Measurements from ENCODE around the gene GRIK4. TPM values are rescaled to one million over a fixed set of nuclear protein-coding genes. Genes with fewer than 3 reads are reported as not detected.

The GRIK4 gene
- total and polyA plus RNA-seq, 9 of the 15 experiments (the other 6 are each of a cell fraction or from before 2014, with no cell fraction given): not detected

DNA sequence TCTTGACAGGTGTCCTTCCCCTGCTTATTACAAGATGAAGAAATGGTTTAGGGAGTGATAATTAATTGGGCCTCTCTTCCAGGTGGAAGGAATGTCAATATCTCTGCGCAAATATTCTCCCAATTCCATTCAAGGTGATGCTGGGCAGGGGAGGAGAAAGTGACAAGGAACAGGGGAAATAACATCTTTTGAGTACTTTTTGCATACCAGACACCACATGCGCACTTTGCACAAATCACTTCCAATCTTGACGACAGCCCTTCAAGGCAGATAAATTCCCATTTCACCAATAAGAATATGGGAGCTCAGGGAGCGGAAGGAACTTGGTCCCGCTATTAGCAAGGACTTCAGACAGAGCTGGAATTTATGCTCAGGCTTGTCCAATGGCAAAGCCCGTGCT lies 367.2 kb downstream of the GRIK4 start (continued):
- TF ChIP-seq, protein P1, sequence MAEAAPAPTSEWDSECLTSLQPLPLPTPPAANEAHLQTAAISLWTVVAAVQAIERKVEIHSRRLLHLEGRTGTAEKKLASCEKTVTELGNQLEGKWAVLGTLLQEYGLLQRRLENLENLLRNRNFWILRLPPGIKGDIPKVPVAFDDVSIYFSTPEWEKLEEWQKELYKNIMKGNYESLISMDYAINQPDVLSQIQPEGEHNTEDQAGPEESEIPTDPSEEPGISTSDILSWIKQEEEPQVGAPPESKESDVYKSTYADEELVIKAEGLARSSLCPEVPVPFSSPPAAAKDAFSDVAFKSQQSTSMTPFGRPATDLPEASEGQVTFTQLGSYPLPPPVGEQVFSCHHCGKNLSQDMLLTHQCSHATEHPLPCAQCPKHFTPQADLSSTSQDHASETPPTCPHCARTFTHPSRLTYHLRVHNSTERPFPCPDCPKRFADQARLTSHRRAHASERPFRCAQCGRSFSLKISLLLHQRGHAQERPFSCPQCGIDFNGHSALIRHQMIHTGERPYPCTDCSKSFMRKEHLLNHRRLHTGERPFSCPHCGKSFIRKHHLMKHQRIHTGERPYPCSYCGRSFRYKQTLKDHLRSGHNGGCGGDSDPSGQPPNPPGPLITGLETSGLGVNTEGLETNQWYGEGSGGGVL (CRISPR knock-in tag; IDR thresholded peaks at IDR 0.05): no peak
- no peak for TF ChIP-seq SMAD2 (IDR thresholded peaks at IDR 0.05; ENCODE audit: low read depth, low read length)
- no peak for TF ChIP-seq ELF2 (CRISPR knock-in tag; IDR thresholded peaks at IDR 0.05)
- no peak for TF ChIP-seq MYC (IDR thresholded peaks at IDR 0.05; ENCODE audit: low read depth, low read length)
- TF ChIP-seq MYC (CRISPR knock-in tag; IDR thresholded peaks at IDR 0.05; ENCODE audit: borderline replicate concordance, low read depth): no peak

DNA sequence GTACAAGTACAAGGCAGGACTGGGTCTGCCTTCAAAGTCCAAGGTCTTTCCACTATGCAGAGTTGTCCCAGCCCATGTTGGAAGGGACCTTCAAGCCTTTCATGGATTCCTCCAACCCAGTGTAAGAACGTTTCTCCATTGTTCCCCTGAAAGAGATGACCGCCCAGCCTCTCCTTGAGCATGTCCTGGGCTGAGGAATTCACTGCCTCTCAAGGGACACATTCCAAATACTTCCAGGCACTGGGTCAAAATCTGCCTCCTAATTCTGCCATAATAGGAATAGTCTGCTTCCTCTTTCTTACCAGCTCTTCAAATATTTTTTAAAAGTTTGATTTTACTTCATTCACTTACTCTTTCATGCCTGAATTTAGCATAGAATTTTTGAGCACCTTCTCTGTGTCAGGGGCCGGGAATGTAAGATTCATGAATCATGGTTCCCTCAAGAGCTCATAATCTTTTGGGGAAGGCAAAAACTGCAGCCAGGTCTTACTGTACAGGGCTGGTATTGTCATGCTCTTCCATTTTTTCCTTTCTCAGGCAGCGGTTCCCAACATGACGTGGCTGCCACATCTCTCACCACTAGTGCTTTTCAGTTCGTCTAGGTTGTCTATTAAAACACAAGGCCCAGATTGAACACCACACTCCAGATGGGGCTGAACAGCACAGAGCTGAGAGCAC lies 369.1 kb downstream of the GRIK4 start:
- ATAC-seq (no peak), FAIRE-seq (no peak), DNase-seq (ENCODE audit: extremely low read depth in 1 of 4, low spot score in 3 of 4) (no peak)
- Histone ChIP-seq H3K4me3 (no peak overlapping the region), H3K9me1 (ENCODE audit: control insufficient read depth, insufficient read depth, low read length) (peaks cover 2% of the 10 kb centered on the region), H3K27ac (ENCODE audit: extremely low read depth, low read depth, low read length) (no peak overlapping the region), H3K27me3 (ENCODE audit: control insufficient read depth in 2 of 2, insufficient read depth in 2 of 2, low read length in 2 of 2) (peaks cover 10 to 50% of the 10 kb centered on the region in 2 experiments; a peak in 3 of 5 replicates), H3K4me1 (replicated peaks in 1 of 2; ENCODE audit: control insufficient read depth in 2 of 2, insufficient read depth in 2 of 2, low read length in 2 of 2) (no peaks in the 10 kb centered on the region), H3K9ac (ENCODE audit: insufficient read depth in 1 of 2, low read depth in 2 of 2, low read length in 2 of 2) (no peak overlapping the region), H3K4me2 (ENCODE audit: insufficient read depth, low read length) (no peak overlapping the region), H2AFZ (ENCODE audit: low read depth, low read length) (no peak overlapping the region), H4K20me1 (replicated peaks; ENCODE audit: control insufficient read depth, insufficient read depth, low read length) (no peaks in the 10 kb centered on the region), H3K79me2 (ENCODE audit: control insufficient read depth, insufficient read depth, low read length) (no peaks in the 10 kb centered on the region), H3K36me3 (ENCODE audit: control insufficient read depth, insufficient read depth, low read length) (no peaks in the 10 kb centered on the region), H3K9me3 (replicated peaks; ENCODE audit: control insufficient read depth, insufficient read depth, low read depth, low read length) (no peaks in the 10 kb centered on the region)
- 0% methylated on average over 6 of the region's 6 CpGs for WGBS (ENCODE audit: insufficient coverage, low coverage, missing lambda C conversion rate)
- ChIA-PET CTCF (ENCODE audit: low intra/inter-chr PET ratio) (no interaction called here), POLR2A (interaction anchor here (1.3 kb wide), 1 partner anchor 19 kb away, joined by 3 read pairs; no protein-coding TSS in a partner anchor)
- BruUV-seq (replicated peaks): no TSS peak
- TF ChIP-seq ARID1B (IDR thresholded peaks at IDR 0.05): no peak
- no peak for TF ChIP-seq GTF2A2 (tag; IDR thresholded peaks at IDR 0.05)
- no peak for TF ChIP-seq RAD51 (IDR thresholded peaks at IDR 0.05; ENCODE audit: borderline replicate concordance, low read depth)
- TF ChIP-seq, protein P2, sequence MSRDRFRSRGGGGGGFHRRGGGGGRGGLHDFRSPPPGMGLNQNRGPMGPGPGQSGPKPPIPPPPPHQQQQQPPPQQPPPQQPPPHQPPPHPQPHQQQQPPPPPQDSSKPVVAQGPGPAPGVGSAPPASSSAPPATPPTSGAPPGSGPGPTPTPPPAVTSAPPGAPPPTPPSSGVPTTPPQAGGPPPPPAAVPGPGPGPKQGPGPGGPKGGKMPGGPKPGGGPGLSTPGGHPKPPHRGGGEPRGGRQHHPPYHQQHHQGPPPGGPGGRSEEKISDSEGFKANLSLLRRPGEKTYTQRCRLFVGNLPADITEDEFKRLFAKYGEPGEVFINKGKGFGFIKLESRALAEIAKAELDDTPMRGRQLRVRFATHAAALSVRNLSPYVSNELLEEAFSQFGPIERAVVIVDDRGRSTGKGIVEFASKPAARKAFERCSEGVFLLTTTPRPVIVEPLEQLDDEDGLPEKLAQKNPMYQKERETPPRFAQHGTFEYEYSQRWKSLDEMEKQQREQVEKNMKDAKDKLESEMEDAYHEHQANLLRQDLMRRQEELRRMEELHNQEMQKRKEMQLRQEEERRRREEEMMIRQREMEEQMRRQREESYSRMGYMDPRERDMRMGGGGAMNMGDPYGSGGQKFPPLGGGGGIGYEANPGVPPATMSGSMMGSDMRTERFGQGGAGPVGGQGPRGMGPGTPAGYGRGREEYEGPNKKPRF (IDR thresholded peaks at IDR 0.05; ENCODE audit: low read depth, low read length): no peak
- TF ChIP-seq SMAD2 (IDR thresholded peaks at IDR 0.05; ENCODE audit: low read depth, low read length): no peak
- no peak for TF ChIP-seq YBX1 (IDR thresholded peaks at IDR 0.05)
- no peak for TF ChIP-seq HSF4 (CRISPR knock-in tag; IDR thresholded peaks at IDR 0.05; ENCODE audit: borderline replicate concordance)
- TF ChIP-seq STAG1 (CRISPR knock-in tag; IDR thresholded peaks at IDR 0.05; ENCODE audit: borderline replicate concordance): no peak
- TF ChIP-seq BDP1 (IDR thresholded peaks at IDR 0.05; ENCODE audit: insufficient read depth, insufficient read length): no peak
- no peak for TF ChIP-seq HNRNPUL1 (IDR thresholded peaks at IDR 0.05; ENCODE audit: low read length)
- no peak for TF ChIP-seq DMBX1 (CRISPR knock-in tag; IDR thresholded peaks at IDR 0.05; ENCODE audit: borderline replicate concordance)
- TF ChIP-seq, protein P3, sequence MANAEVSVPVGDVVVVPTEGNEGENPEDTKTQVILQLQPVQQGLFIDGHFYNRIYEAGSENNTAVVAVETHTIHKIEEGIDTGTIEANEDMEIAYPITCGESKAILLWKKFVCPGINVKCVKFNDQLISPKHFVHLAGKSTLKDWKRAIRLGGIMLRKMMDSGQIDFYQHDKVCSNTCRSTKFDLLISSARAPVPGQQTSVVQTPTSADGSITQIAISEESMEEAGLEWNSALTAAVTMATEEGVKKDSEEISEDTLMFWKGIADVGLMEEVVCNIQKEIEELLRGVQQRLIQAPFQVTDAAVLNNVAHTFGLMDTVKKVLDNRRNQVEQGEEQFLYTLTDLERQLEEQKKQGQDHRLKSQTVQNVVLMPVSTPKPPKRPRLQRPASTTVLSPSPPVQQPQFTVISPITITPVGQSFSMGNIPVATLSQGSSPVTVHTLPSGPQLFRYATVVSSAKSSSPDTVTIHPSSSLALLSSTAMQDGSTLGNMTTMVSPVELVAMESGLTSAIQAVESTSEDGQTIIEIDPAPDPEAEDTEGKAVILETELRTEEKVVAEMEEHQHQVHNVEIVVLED (CRISPR knock-in tag; IDR thresholded peaks at IDR 0.05): no peak
- intact Hi-C loops (cut with micrococcal nuclease): no loop called here
- in situ Hi-C loops (cut with MboI): no loop called here

All from K562 (cell line).